ENCODE data around the gene TMEM266. TPM values are rescaled to one million over a fixed set of nuclear protein-coding genes. Genes with fewer than 3 reads are reported as not detected.

Gene TMEM266
- total and polyA plus RNA-seq, 2 experiments from 2014 or later: 0.42 to 5.0 TPM

DNA sequence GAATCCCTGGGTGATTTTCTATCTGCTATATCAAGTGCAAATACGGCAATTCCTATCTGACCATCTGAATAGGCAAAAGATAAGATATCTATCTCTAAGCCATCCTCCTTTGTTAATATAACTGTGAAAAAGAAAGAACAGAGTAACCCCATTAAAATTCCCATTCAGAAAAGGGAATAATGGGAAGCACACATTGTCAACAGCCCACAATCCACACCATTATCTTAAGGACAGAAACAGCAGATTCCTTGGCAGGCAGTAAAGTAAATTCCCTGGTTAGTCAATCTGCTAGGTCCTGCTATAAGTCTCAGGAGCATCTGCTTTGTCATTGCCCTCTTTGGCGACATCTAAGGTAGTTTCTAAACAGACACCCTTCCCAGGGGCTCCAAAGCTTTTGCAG lies 25.7 kb upstream of the TMEM266 start:
- ATAC-seq (no peak; the same call in 2 of the 3 replicates), DNase-seq (ENCODE audit: low spot score) (no peak)
- H3K36me3 ChIP-seq (ENCODE audit: insufficient read depth): no peaks in the 10 kb centered on the region
- TF ChIP-seq, protein P1, sequence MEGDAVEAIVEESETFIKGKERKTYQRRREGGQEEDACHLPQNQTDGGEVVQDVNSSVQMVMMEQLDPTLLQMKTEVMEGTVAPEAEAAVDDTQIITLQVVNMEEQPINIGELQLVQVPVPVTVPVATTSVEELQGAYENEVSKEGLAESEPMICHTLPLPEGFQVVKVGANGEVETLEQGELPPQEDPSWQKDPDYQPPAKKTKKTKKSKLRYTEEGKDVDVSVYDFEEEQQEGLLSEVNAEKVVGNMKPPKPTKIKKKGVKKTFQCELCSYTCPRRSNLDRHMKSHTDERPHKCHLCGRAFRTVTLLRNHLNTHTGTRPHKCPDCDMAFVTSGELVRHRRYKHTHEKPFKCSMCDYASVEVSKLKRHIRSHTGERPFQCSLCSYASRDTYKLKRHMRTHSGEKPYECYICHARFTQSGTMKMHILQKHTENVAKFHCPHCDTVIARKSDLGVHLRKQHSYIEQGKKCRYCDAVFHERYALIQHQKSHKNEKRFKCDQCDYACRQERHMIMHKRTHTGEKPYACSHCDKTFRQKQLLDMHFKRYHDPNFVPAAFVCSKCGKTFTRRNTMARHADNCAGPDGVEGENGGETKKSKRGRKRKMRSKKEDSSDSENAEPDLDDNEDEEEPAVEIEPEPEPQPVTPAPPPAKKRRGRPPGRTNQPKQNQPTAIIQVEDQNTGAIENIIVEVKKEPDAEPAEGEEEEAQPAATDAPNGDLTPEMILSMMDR (conservative IDR thresholded peaks at IDR 0.05; ENCODE audit: low read depth in 2 of 2): no peak
- TF ChIP-seq, protein P2, sequence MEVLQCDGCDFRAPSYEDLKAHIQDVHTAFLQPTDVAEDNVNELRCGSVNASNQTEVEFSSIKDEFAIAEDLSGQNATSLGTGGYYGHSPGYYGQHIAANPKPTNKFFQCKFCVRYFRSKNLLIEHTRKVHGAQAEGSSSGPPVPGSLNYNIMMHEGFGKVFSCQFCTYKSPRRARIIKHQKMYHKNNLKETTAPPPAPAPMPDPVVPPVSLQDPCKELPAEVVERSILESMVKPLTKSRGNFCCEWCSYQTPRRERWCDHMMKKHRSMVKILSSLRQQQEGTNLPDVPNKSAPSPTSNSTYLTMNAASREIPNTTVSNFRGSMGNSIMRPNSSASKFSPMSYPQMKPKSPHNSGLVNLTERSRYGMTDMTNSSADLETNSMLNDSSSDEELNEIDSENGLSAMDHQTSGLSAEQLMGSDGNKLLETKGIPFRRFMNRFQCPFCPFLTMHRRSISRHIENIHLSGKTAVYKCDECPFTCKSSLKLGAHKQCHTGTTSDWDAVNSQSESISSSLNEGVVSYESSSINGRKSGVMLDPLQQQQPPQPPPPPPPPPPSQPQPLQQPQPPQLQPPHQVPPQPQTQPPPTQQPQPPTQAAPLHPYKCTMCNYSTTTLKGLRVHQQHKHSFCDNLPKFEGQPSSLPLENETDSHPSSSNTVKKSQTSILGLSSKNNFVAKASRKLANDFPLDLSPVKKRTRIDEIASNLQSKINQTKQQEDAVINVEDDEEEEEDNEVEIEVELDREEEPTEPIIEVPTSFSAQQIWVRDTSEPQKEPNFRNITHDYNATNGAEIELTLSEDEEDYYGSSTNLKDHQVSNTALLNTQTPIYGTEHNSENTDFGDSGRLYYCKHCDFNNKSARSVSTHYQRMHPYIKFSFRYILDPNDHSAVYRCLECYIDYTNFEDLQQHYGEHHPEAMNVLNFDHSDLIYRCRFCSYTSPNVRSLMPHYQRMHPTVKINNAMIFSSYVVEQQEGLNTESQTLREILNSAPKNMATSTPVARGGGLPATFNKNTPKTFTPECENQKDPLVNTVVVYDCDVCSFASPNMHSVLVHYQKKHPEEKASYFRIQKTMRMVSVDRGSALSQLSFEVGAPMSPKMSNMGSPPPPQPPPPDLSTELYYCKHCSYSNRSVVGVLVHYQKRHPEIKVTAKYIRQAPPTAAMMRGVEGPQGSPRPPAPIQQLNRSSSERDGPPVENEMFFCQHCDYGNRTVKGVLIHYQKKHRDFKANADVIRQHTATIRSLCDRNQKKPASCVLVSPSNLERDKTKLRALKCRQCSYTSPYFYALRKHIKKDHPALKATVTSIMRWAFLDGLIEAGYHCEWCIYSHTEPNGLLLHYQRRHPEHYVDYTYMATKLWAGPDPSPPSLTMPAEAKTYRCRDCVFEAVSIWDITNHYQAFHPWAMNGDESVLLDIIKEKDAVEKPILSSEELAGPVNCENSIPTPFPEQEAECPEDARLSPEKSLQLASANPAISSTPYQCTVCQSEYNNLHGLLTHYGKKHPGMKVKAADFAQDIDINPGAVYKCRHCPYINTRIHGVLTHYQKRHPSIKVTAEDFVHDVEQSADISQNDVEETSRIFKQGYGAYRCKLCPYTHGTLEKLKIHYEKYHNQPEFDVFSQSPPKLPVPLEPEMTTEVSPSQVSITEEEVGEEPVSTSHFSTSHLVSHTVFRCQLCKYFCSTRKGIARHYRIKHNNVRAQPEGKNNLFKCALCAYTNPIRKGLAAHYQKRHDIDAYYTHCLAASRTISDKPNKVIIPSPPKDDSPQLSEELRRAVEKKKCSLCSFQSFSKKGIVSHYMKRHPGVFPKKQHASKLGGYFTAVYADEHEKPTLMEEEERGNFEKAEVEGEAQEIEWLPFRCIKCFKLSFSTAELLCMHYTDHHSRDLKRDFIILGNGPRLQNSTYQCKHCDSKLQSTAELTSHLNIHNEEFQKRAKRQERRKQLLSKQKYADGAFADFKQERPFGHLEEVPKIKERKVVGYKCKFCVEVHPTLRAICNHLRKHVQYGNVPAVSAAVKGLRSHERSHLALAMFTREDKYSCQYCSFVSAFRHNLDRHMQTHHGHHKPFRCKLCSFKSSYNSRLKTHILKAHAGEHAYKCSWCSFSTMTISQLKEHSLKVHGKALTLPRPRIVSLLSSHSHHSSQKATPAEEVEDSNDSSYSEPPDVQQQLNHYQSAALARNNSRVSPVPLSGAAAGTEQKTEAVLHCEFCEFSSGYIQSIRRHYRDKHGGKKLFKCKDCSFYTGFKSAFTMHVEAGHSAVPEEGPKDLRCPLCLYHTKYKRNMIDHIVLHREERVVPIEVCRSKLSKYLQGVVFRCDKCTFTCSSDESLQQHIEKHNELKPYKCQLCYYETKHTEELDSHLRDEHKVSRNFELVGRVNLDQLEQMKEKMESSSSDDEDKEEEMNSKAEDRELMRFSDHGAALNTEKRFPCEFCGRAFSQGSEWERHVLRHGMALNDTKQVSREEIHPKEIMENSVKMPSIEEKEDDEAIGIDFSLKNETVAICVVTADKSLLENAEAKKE (CRISPR knock-in tag; IDR thresholded peaks at IDR 0.05): no peak
- Mint-ChIP-seq H3K27ac (no peak overlapping the region), H3K4me1 (peaks cover 15% of the 10 kb centered on the region; the same call in 2 of the 3 replicates), H3K36me3 (ENCODE audit: low read depth) (no peaks in the 10 kb centered on the region), H3K4me3 (no peak overlapping the region), H3K27me3 (ENCODE audit: insufficient read depth, low read depth, poor library complexity) (no peaks in the 10 kb centered on the region), H3K9me3 (no peaks in the 10 kb centered on the region)
- H3K4me2 ChIP-seq: no peak overlapping the region
- H3K27me3 ChIP-seq (ENCODE audit: insufficient read depth): no peaks in the 10 kb centered on the region
- no peak overlapping the region for H2AFZ ChIP-seq
- no peaks in the 10 kb centered on the region for H4K20me1 ChIP-seq (replicated peaks; ENCODE audit: insufficient read depth)
- H3K9me2 ChIP-seq (ENCODE audit: insufficient read depth): no peaks in the 10 kb centered on the region
- H3K27ac ChIP-seq (ENCODE audit: low read depth): no peak overlapping the region
- no peaks in the 10 kb centered on the region for H3F3A ChIP-seq (replicated peaks; ENCODE audit: low read depth)
- no peak overlapping the region for H3K4me3 ChIP-seq
- H3K79me2 ChIP-seq (replicated peaks; ENCODE audit: insufficient read depth): no peaks in the 10 kb centered on the region
- peaks cover 4% of the 10 kb centered on the region; the same call in 1 of the 2 replicates for H3K4me1 ChIP-seq (ENCODE audit: insufficient read depth)

DNA sequence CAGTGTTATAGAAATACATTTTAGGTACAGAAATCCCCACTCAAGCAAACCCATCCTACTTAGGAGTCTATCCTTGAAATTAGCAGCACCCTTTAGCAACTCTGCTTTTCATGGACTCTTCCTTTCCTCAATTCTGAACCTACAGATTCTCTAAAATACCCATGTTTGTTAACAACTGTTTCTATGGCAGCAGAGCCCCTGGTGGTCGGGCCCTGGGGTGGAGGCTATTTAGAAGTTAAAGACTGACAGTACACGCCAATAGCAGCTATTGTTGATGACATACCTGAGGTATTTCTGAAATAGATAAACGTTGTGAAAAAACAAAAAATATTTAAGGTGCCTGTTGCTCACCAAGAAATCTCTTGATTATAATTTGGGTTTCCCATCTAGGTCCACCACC lies 24.2 kb upstream of the TMEM266 start:
- Histone ChIP-seq H3K27me3 (ENCODE audit: insufficient read depth) (no peaks in the 10 kb centered on the region), H3K9me2 (ENCODE audit: insufficient read depth) (no peaks in the 10 kb centered on the region), H3K79me2 (replicated peaks; ENCODE audit: insufficient read depth) (no peaks in the 10 kb centered on the region), H3K36me3 (ENCODE audit: insufficient read depth) (no peaks in the 10 kb centered on the region), H3K4me3 (no peak overlapping the region), H2AFZ (no peak overlapping the region), H3K4me2 (0 out of 2 replicates have a peak overlapping the region, but pooled peaks have one; percentile 6), H3K4me1 (ENCODE audit: insufficient read depth) (peaks cover 4% of the 10 kb centered on the region; the same call in 1 of the 2 replicates), H3K27ac (ENCODE audit: low read depth) (no peak overlapping the region), H4K20me1 (replicated peaks; ENCODE audit: insufficient read depth) (no peaks in the 10 kb centered on the region), H3F3A (replicated peaks; ENCODE audit: low read depth) (no peaks in the 10 kb centered on the region)
- ATAC-seq (peak; percentile 82), DNase-seq (ENCODE audit: low spot score) (peak; percentile 29)
- Mint-ChIP-seq H3K27ac (no peak overlapping the region), H3K4me1 (peaks cover 15% of the 10 kb centered on the region; the same call in 2 of the 3 replicates), H3K9me3 (no peaks in the 10 kb centered on the region), H3K4me3 (peak overlapping the region; percentile 8; the same call in 1 of the 3 replicates), H3K36me3 (ENCODE audit: low read depth) (no peaks in the 10 kb centered on the region), H3K27me3 (ENCODE audit: insufficient read depth, low read depth, poor library complexity) (no peaks in the 10 kb centered on the region)
- TF ChIP-seq ZNF114 (CRISPR knock-in tag; IDR thresholded peaks at IDR 0.05) (no peak), POLR2AphosphoS5 (IDR thresholded peaks at IDR 0.05; ENCODE audit: low read depth) (no peak)
- TF ChIP-seq, protein P2 (CRISPR knock-in tag; IDR thresholded peaks at IDR 0.05): no peak

Measured in GM23338 (cell line).